ENCODE results near the gene DENND4B.

Gene DENND4B

DNA sequence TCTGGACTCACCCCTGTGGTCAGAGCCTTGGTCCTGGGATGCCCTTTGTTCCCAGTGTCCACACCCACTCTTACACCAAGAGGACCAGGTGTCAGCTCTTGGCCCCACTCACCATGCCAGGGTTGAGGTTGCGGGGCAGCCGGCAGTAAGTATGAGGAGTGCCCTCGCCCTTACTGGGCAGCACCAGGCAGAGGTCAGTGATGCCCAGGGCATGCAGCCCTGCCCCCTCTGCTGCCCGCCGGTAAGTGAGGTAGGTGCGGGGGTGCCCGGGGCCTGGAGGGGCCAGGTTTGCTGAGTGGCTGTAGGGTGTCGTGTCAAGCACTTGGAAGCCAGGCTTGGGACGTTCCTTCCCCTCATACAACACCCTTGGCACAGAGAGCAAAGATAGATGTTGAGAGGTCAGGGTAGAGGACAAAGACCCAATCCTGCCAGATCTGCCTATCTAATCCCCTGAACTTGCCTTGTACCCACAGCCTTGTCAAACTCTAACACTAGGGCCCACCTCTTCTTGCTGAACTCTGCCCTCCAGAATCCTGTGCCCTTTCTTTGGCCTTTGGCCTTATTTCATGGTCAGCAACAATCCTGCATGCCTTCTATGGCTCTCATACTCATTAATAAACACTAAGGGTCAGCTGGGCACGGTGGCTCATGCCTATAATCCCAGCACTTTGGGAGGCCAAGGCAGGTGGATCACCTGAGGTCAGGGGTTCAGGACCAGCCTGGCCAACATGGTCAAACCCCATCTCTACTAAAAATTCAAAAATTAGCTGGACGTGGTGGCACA is 3.6 kb downstream of the DENND4B start:
- peaks cover 22% of the 10 kb centered on the region for H3K4me1 ChIP-seq (ENCODE audit: insufficient read depth, low read length)
- no peaks in the 10 kb centered on the region for H3K27me3 ChIP-seq (ENCODE audit: control insufficient read depth in 1 of 2, insufficient read depth in 2 of 2, low read length in 2 of 2)
- H3K27ac ChIP-seq (ENCODE audit: low read depth, low read length): no peak overlapping the region
- no peaks in the 10 kb centered on the region for H3K9me3 ChIP-seq (ENCODE audit: low read length)
- H3K36me3 ChIP-seq (ENCODE audit: insufficient read depth, low read length): peaks cover 54% of the 10 kb centered on the region
- no peak overlapping the region for H3K4me3 ChIP-seq (ENCODE audit: low read depth in 1 of 2, low read length in 2 of 2)
- no peak overlapping the region for H3K9ac ChIP-seq (ENCODE audit: low read length)

DNA sequence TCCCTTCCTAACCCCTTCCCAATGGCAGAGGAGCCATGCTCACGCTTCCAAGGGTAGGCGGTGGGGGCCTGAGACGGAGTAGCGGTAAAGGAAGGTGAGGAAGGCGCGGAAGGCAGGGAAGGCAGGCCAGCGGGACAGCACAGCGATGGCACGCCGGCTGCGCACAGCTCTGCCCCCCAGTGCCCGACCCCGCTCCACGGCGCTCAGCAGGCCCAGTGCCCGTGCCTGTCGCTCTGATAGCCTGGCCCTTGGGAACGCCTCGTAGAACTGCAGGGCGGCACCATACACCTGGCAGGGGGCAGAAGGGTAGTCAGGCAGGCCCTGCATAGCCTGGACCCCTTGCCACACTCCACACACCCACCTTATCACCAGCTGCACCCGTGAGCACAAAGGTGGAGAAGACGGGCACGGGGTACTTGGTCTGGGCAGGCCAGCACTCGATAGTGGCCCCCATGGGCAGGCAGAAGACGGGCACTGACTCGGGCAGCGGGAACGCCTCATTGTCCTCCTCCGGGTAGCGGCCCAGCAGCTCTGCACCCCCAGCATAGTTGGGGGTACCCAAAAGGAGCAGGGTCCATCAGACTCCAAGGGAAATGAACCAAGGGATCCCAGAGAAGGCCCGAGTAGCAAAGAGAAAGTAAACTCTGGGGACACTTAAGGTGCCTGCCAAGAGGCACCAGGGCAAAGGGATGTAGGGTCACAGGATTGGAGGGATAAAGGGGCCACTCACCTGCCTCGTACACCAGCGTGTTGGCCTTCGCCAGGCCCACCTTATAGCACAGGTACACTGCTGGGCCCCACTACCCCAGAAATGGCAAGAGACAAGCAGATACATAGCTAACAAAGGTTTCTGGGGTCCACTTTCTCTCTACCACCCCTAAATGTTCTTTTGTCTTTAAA is 4.4 kb downstream of the DENND4B start:
- Histone ChIP-seq H3K27ac (ENCODE audit: low read depth, low read length) (no peak overlapping the region), H3K4me1 (ENCODE audit: insufficient read depth, low read length) (peaks cover 19% of the 10 kb centered on the region), H3K9me3 (ENCODE audit: low read length) (no peaks in the 10 kb centered on the region), H3K9ac (ENCODE audit: low read length) (no peak overlapping the region), H3K4me3 (ENCODE audit: low read depth in 1 of 2, low read length in 2 of 2) (no peak overlapping the region), H3K27me3 (ENCODE audit: control insufficient read depth in 1 of 2, insufficient read depth in 2 of 2, low read length in 2 of 2) (no peaks in the 10 kb centered on the region), H3K36me3 (ENCODE audit: insufficient read depth, low read length) (peaks cover 54% of the 10 kb centered on the region)

DNA sequence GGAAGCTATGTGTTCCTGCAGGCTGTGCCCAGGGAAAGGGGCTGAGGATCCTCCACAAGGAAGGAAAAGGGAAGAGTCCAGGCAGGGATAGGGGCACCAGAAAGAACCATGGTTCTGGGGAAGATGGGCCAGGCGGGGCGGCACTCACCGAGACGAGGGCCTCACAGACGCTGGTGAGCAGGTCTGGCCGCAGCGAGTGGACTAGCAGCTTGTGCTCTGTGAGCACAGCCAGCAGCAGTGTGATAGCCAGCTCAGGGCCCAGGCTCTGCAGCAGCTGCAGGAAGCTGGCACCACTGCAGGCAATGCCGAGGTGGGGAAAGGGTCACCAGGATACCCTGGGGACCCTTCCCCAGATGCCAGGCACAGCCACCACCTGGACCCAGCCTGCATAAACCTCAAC is 5.8 kb downstream of the DENND4B start:
- Histone ChIP-seq H3K27ac (ENCODE audit: low read depth, low read length) (no peak overlapping the region), H3K9ac (ENCODE audit: low read length) (no peak overlapping the region), H3K27me3 (ENCODE audit: control insufficient read depth in 1 of 2, insufficient read depth in 2 of 2, low read length in 2 of 2) (no peaks in the 10 kb centered on the region), H3K36me3 (ENCODE audit: insufficient read depth, low read length) (peaks cover 65% of the 10 kb centered on the region), H3K4me3 (ENCODE audit: low read depth in 1 of 2, low read length in 2 of 2) (no peak overlapping the region), H3K9me3 (ENCODE audit: low read length) (no peaks in the 10 kb centered on the region), H3K4me1 (ENCODE audit: insufficient read depth, low read length) (peaks cover 14% of the 10 kb centered on the region)

DNA sequence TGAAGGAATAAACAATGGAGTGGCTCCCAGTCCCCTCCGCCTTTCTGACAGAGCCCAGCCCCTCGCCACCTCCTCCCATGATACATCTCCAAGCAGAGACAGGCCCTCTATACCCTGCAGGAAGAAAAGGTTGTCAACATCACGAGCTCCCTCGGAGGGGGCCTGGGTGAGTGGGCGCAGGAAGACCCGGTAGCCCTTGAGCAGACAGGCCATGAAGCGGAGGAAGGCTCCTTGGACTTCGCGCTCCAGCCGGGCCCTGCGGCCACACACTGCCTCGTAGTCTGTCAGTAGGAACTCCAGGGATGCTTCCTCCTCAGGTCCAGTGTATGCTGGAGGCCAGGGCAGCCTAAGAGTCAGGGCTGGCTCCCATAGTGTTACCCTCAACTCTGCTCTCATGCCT is 7.0 kb downstream of the DENND4B start:
- H3K9me3 ChIP-seq (ENCODE audit: low read length): no peaks in the 10 kb centered on the region
- peaks cover 78% of the 10 kb centered on the region for H3K36me3 ChIP-seq (ENCODE audit: insufficient read depth, low read length)
- H3K27ac ChIP-seq (ENCODE audit: low read depth, low read length): no peak overlapping the region
- H3K9ac ChIP-seq (ENCODE audit: low read length): no peak overlapping the region
- H3K27me3 ChIP-seq (ENCODE audit: control insufficient read depth in 1 of 2, insufficient read depth in 2 of 2, low read length in 2 of 2): no peaks in the 10 kb centered on the region
- H3K4me3 ChIP-seq (ENCODE audit: low read depth in 1 of 2, low read length in 2 of 2): no peak overlapping the region
- H3K4me1 ChIP-seq (ENCODE audit: insufficient read depth, low read length): peaks cover 4% of the 10 kb centered on the region

DNA sequence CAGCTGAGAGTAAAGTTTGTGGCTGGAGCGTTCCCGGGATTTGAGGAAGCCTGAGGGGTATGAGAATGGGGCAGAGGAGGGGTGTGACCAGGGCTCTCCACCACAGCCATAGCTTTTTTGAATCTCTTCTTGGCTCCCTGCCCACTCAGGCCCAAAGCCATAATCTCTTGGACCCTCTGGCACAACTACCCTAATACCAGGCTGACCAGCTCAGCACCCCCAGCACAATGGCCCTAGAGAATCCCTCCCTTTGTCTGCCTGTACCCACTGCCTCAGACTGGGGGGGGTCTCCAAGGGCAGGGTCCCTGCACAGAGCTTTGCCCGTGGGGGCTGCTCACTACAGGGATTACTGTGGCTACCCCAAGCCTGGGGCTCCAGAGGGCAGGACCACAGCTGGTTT is 7.5 kb downstream of the DENND4B start:
- Histone ChIP-seq H3K27me3 (ENCODE audit: control insufficient read depth in 1 of 2, insufficient read depth in 2 of 2, low read length in 2 of 2) (no peaks in the 10 kb centered on the region), H3K36me3 (ENCODE audit: insufficient read depth, low read length) (peaks cover 81% of the 10 kb centered on the region), H3K4me3 (ENCODE audit: low read depth in 1 of 2, low read length in 2 of 2) (no peak overlapping the region), H3K27ac (ENCODE audit: low read depth, low read length) (no peak overlapping the region), H3K9me3 (ENCODE audit: low read length) (no peaks in the 10 kb centered on the region), H3K9ac (ENCODE audit: low read length) (no peak overlapping the region), H3K4me1 (ENCODE audit: insufficient read depth, low read length) (no peaks in the 10 kb centered on the region)

DNA sequence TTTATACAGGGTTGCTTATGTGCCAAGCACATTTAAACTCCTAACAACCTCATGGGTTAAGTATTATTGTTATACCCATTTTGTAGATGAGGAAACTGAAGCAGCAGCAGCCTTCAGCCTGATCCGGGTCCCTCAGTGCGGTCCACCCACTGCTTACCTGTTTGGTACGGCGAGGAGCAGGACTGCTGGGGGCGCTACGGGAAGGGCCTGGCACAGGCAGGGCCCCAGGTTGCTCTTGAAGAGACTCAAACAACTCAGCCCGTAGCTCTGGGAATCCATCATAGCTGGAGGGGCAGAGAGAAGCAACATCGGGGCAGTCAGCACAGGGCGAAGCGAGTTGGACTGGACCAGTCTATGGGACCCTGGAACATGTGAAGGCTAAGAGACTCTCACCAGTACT is 9.2 kb downstream of the DENND4B start:
- no peak overlapping the region for H3K27ac ChIP-seq (ENCODE audit: low read depth, low read length)
- no peaks in the 10 kb centered on the region for H3K27me3 ChIP-seq (ENCODE audit: control insufficient read depth in 1 of 2, insufficient read depth in 2 of 2, low read length in 2 of 2)
- H3K4me1 ChIP-seq (ENCODE audit: insufficient read depth, low read length): no peaks in the 10 kb centered on the region
- H3K9ac ChIP-seq (ENCODE audit: low read length): no peak overlapping the region
- peaks cover 84% of the 10 kb centered on the region for H3K36me3 ChIP-seq (ENCODE audit: insufficient read depth, low read length)
- H3K4me3 ChIP-seq (ENCODE audit: low read depth in 1 of 2, low read length in 2 of 2): no peak overlapping the region
- no peaks in the 10 kb centered on the region for H3K9me3 ChIP-seq (ENCODE audit: low read length)

DNA sequence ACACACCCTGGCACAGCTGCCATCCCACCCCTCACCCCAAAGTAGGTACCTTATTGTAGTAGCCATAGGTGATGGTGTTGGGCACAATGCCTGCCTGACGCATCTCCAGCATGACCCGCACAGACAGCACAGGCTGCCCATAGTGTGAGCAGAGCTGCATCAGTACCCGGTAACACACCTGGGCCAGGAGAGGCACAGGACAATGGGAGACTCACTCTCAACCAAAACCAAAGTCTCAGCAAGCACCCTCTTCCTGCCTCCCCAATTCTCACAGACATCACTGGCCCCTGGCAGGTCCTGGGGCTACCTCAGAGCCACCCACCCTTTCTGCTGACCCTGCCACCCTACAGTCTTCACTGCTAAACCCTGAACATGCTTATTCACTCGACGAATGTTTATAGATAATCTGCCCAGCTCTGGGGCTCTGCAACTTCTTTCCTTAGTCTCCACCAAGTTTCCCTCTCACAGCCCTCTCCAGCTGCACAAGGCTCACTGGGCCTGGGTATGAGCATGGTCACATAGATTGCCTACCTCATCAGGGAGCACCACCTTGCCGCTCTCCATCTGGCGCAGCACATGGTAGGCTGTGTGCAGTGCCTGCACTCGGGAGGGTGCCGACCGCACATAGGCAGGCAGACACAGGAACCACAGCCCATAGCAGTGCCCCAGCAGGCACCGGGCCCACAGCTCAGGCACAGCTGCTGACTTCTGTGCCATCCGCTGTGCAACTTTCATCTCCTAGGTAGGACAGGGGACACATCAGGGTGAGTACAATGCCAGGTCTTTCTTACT is 10.3 kb downstream of the DENND4B start:
- Histone ChIP-seq H3K4me1 (ENCODE audit: insufficient read depth, low read length) (no peaks in the 10 kb centered on the region), H3K4me3 (ENCODE audit: low read depth in 1 of 2, low read length in 2 of 2) (no peak overlapping the region), H3K27me3 (ENCODE audit: control insufficient read depth in 1 of 2, insufficient read depth in 2 of 2, low read length in 2 of 2) (no peaks in the 10 kb centered on the region), H3K27ac (ENCODE audit: low read depth, low read length) (no peak overlapping the region), H3K9me3 (ENCODE audit: low read length) (no peaks in the 10 kb centered on the region), H3K36me3 (ENCODE audit: insufficient read depth, low read length) (peaks cover 79% of the 10 kb centered on the region), H3K9ac (ENCODE audit: low read length) (no peak overlapping the region)

DNA sequence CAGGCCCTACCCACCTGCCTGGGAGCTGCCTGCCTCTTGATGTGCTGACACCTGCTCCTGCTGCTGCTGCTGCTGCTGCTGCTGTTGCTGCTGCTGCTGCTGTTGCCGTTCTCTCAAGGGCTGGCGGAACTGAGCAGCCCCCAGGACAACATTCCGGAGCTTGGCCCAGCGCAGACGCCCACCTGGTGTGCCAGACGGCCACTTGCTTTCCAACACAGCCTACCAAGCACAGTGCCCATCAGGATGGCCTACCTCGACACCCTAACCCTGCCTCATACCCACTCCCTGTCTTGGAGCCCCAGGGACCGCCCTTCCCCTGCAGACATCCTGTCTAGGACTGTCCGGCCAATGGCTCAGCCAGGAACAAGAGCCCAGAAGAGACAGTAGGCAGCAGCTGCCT is 11.8 kb downstream of the DENND4B start:
- no peaks in the 10 kb centered on the region for H3K27me3 ChIP-seq (ENCODE audit: control insufficient read depth in 1 of 2, insufficient read depth in 2 of 2, low read length in 2 of 2)

DNA sequence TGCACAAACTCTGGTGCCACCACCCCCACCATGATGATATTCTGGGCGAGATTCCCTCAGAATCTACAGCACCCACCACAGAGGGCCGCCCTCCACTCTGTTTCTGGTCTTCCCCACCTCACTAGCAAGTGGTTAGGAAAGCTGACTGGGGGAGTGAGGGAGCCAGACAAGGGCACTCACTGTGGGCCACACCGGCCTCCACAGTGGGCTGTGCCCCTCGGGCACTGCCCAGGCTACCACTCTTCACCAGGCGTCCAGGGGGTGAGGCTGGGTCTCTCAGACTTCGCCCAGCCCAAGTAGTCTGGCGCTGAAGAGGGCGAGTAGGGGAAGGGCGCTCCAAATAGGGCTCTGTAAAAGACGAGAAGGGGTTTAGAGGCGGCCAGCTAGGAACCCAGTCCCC is 12.6 kb downstream of the DENND4B start:
- Histone ChIP-seq H3K4me3 (ENCODE audit: low read depth in 1 of 2, low read length in 2 of 2) (no peak overlapping the region), H3K9me3 (ENCODE audit: low read length) (no peaks in the 10 kb centered on the region), H3K27ac (ENCODE audit: low read depth, low read length) (no peak overlapping the region), H3K36me3 (ENCODE audit: insufficient read depth, low read length) (peaks cover 66% of the 10 kb centered on the region), H3K27me3 (ENCODE audit: control insufficient read depth in 1 of 2, insufficient read depth in 2 of 2, low read length in 2 of 2) (no peaks in the 10 kb centered on the region), H3K9ac (ENCODE audit: low read length) (no peak overlapping the region), H3K4me1 (ENCODE audit: insufficient read depth, low read length) (no peaks in the 10 kb centered on the region)

More for the DNA sequence above, 11.8 kb downstream of the DENND4B start:
- Histone ChIP-seq H3K4me1 (ENCODE audit: insufficient read depth, low read length) (no peaks in the 10 kb centered on the region), H3K27ac (ENCODE audit: low read depth, low read length) (no peak overlapping the region), H3K9me3 (ENCODE audit: low read length) (no peaks in the 10 kb centered on the region), H3K4me3 (ENCODE audit: low read depth in 1 of 2, low read length in 2 of 2) (no peak overlapping the region), H3K9ac (ENCODE audit: low read length) (no peak overlapping the region), H3K36me3 (ENCODE audit: insufficient read depth, low read length) (peaks cover 74% of the 10 kb centered on the region)

DNA sequence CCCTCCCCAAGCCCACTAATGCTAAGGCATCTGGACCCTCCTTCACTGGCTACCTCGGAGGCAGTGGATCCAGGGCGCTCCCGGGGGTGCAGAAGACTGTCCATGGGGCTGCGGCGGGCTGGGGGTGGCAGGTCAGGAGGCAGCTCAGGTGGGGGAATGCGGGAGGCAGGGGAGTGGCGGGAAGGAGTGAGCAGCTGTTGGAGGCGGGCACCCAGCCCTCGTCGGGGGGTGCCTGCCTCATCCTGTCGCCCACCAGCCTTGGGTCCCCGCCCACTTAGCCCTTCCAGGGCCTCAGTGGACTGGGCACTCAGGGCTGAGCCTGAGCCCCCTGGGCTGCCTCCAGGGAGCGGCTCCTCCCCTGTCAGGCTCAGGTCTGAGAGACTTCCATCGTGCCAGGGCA is 13.1 kb downstream of the DENND4B start:
- H3K36me3 ChIP-seq (ENCODE audit: insufficient read depth, low read length): peaks cover 64% of the 10 kb centered on the region
- no peaks in the 10 kb centered on the region for H3K9me3 ChIP-seq (ENCODE audit: low read length)
- no peak overlapping the region for H3K4me3 ChIP-seq (ENCODE audit: low read depth in 1 of 2, low read length in 2 of 2)
- no peak overlapping the region for H3K27ac ChIP-seq (ENCODE audit: low read depth, low read length)
- no peaks in the 10 kb centered on the region for H3K4me1 ChIP-seq (ENCODE audit: insufficient read depth, low read length)
- no peak overlapping the region for H3K9ac ChIP-seq (ENCODE audit: low read length)
- no peaks in the 10 kb centered on the region for H3K27me3 ChIP-seq (ENCODE audit: control insufficient read depth in 1 of 2, insufficient read depth in 2 of 2, low read length in 2 of 2)
